Measurements from ENCODE around the gene VMO1. TPM values are rescaled to one million over a fixed set of nuclear protein-coding genes. Genes with fewer than 3 reads are reported as not detected.
A peak's percentile ranks its signal among the peaks of the same experiment; 100 is the strongest.

VMO1 gene
- total and polyA plus RNA-seq, 9 of the 15 experiments (the other 6 are each of a cell fraction or from before 2014, with no cell fraction given) = 0.31 TPM; not detected in 8

GRCh38 chr17:4833941-4834680 is 47.9 kb upstream of the VMO1 start (continued):
- TF ChIP-seq SIN3B (IDR thresholded peaks at IDR 0.05; ENCODE audit: low read depth) = no peak
- TF ChIP-seq MLLT1 (IDR thresholded peaks at IDR 0.05) = 0 out of 4 replicates have a peak, but pooled peaks of 1 of the 2 experiments have one; percentile 27
- peak; percentile 61 for TF ChIP-seq ZBTB40 (IDR thresholded peaks at IDR 0.05)
- no peak for TF ChIP-seq ZBTB40 (CRISPR knock-in tag; IDR thresholded peaks at IDR 0.05)
- TF ChIP-seq POU5F1 (IDR thresholded peaks at IDR 0.05; ENCODE audit: borderline replicate concordance, low read depth, low read length, partially characterized antibody) = no peak
- TF ChIP-seq, protein P1, sequence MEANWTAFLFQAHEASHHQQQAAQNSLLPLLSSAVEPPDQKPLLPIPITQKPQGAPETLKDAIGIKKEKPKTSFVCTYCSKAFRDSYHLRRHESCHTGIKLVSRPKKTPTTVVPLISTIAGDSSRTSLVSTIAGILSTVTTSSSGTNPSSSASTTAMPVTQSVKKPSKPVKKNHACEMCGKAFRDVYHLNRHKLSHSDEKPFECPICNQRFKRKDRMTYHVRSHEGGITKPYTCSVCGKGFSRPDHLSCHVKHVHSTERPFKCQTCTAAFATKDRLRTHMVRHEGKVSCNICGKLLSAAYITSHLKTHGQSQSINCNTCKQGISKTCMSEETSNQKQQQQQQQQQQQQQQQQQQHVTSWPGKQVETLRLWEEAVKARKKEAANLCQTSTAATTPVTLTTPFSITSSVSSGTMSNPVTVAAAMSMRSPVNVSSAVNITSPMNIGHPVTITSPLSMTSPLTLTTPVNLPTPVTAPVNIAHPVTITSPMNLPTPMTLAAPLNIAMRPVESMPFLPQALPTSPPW (CRISPR knock-in tag; IDR thresholded peaks at IDR 0.05) = no peak
- no peak for TF ChIP-seq NFYB (IDR thresholded peaks at IDR 0.05; ENCODE audit: extremely low read depth, insufficient read length)
- peak; percentile 61 to 83; a peak in 3 of 4 replicates for TF ChIP-seq FOXK2 (conservative IDR thresholded peaks at IDR 0.05 in 1 of 2, IDR thresholded peaks at IDR 0.05 in 1 of 2; ENCODE audit: low read depth in 2 of 2)
- TF ChIP-seq, protein P2, sequence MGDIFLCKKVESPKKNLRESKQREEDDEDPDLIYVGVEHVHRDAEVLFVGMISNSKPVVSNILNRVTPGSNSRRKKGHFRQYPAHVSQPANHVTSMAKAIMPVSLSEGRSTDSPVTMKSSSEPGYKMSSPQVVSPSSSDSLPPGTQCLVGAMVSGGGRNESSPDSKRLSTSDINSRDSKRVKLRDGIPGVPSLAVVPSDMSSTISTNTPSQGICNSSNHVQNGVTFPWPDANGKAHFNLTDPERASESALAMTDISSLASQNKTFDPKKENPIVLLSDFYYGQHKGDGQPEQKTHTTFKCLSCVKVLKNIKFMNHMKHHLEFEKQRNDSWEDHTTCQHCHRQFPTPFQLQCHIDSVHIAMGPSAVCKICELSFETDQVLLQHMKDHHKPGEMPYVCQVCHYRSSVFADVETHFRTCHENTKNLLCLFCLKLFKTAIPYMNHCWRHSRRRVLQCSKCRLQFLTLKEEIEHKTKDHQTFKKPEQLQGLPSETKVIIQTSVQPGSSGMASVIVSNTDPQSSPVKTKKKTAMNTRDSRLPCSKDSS (IDR thresholded peaks at IDR 0.05; ENCODE audit: low read depth, partially characterized antibody) = no peak
- no peak for TF ChIP-seq HDAC8 (tag; IDR thresholded peaks at IDR 0.05)
- TF ChIP-seq, protein P3, sequence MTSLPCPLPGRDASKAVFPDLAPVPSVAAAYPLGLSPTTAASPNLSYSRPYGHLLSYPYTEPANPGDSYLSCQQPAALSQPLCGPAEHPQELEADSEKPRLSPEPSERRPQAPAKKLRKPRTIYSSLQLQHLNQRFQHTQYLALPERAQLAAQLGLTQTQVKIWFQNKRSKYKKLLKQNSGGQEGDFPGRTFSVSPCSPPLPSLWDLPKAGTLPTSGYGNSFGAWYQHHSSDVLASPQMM (CRISPR knock-in tag; IDR thresholded peaks at IDR 0.05) = no peak
- TF ChIP-seq ZNF584 (CRISPR knock-in tag; IDR thresholded peaks at IDR 0.05; ENCODE audit: low read depth) = no peak
